HG02973 (cell line): ENCODE measurements around the gene SEC61B.
"Not testable (repeated sequence)": the region's sequence is repeated elsewhere in the genome, so short reads cannot be mapped to it uniquely, and the experiment has no call there.

Source experiments
- ATAC-seq: cut with Tn5 transposase; IDR thresholded peaks from one replicate; pipeline ENCODE4 v1.9.1; 2021; ENCODE audit warnings: moderate library complexity; ENCODE audit not compliant: unreplicated experiment

SEC61B gene

DNA sequence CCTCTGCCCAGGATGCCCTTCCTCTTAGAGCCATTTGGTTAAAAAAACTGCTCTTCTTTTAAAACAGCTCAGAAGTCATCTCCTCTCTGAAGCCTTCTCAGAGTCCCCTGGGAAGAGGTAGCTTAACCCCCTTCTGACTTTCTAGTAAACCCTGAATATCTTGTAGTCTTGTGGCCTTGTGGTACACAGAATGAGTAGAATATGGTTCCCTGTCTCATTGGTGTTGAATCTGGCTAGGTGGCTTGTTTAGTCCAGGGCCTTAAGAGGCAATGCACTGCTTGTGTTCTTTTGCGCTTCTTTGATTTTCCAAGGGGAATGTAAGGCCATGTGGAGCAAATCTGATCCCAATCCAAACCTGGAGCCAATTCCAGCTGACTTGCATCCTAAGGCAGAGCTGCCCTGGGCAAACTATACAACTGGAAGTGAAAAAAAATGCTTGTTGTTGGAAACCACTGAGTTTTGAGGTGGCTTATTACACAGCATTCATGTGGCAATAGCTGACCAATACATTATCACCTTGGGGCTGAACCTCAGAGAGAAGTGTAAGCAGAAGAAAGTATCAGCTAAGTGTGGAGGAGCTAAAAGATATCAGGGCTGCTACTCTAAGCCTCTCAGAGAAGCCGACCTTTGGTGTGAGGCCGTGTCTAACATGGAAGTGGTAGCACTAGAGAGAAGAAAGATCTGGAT lies 31.3 kb upstream of the SEC61B start:
- ATAC-seq: no peak

DNA sequence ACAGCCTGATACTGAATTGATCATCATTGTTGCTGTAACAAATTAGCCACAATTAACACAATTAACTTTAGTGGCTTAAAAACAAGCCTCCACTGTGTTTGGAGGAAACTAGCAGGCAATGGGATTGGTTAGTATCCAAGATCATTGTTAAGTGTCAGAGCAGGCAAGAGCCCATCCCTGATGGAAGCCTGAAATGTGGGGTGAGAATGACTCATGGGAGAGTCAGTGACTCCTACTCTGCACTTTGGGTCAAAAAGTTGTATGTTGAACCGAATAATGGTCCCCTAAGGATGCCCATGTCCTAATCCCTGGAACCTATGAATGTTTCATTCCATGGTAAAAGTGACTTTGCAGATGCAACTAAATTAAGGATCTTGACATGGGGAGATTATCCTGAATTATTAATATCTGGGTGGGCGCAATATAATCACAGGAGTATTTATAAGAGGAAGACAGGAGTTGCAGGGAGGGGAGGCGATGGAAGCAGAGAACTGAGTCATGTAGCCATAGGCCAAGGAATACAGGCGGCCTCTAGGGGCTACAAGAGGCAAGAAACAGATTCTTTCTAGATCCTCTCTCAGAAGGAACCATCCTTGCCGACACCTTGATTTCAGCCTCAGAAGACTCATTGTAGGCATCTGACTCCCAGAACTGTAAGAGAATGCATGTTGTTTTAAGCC lies 29.2 kb upstream of the SEC61B start:
- no peak for ATAC-seq

DNA sequence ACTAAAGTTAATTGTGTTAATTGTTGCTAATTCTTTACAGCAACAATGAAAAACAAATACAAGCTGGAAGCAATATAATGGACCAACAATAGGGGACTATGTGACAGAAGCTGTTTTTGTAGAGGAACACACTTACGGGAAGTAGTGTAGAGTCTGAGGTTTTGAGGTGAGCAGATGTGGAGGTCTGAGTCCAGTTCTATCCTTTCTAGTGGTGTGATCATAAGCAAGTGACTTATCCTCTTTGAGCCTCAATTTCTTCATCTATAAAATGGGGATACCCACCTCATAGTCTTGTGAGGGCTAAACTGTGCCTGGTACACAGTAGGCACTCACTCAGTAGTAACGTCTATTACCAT lies 28.6 kb upstream of the SEC61B start:
- ATAC-seq: no peak

DNA sequence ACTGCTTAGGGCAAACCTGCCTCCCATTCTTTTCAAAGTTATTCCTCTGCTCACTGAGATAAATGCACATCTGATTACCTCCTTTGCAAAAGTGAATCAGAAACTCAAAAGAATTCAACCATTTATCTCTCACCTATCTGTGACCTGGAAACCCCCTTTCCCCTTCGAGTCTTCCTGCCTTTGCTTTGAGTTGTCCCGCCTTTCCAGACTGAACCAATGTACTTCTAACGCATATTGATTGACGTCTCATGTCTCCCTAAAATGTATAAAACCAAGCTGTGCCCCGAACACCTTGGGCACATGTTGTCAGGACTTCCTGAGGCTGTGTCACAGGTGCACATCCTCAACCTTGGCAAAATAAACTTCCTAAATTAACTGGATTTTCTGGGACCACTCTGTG lies 25.6 kb upstream of the SEC61B start:
- ATAC-seq: not testable (repeated sequence)

DNA sequence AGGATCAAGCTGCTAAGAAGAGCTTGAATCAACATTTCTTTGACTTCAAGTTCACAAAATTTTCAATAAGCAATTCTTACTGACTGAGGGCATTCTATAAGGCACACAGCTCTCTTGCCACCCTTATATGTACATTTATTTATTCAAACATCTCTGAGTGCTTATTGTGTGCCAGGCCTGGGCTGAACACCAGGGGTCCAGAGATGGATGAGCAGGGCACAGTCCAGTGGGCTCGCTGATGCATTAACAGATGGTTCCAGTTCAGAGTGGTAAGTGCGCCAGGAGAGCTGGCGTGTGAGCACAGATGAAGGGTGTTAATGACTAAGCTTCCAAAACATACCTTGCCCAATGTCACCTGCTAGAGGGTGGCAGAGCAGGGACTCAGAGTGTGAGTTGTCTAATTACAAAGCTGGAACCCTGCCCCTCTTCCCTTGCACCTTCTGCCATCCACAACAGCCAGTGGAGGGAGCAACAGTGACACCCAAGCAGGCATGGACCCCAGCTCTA lies 24.9 kb upstream of the SEC61B start:
- no peak for ATAC-seq

DNA sequence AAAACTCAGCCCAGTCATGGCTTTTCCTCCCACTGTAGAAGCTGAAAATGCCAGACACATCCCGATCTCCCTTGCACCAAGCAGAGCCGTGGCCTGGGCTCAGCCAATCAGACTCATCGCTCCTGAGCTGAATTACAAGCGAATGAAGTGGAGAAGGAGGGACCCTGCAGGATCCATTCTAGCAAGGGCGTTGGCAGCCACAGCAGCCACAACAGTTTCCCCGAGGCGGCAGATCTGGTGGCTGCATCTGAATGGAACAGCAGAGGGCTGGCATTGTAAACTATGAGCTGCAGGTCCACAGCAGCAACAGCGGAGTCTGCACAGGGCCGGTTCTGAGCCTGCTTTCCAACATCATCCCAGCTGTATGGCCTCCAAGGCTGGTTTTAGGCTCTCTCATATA lies 24.1 kb upstream of the SEC61B start:
- ATAC-seq: no peak

DNA sequence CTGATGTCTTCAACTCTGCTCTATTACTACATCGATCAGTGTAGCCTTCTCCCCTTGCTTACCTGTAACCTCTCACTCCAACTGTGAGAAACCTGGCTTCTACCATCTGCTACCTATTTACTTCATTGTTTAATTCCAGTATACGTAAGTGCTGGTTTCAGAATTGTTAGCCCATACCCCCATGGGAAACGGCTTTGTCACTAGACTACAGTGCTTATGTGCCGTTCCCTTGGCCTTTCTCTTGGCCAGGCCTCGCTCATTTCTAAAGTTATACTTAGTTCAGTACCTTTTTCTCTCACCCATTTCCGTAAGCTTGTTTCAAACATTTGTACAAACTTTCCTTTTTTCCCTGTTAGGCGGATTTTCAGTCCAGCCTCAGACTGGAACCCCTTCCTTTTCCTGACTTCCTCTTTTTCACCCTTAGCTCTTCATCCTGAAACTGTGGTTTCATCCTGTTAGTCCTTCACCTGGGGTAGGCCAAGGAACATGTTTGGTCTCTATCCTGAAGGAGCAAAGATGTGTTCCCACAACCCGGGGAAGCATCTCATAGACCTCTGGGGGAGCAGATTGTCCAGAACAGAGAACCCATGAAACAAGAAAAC lies 22.0 kb upstream of the SEC61B start:
- ATAC-seq: peak; percentile 51

DNA sequence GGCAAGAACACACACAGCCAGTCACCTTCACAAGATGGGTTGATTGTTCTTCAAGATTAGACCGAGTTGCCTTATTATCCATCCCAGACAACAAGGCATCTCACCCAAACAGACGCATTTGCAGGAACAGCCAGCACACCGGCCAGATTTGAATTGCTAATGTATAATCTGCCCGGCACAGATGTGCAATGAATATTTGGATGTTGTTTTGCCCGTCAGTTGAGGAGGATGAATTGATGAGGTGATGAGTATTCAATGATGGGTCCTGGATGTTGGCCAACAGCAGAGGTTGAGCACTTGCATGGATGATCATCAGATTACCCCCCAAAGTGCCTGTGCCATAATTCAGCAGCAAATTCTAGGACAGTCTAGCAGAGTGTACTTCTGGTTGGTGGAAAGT lies 20.5 kb upstream of the SEC61B start:
- no peak for ATAC-seq

DNA sequence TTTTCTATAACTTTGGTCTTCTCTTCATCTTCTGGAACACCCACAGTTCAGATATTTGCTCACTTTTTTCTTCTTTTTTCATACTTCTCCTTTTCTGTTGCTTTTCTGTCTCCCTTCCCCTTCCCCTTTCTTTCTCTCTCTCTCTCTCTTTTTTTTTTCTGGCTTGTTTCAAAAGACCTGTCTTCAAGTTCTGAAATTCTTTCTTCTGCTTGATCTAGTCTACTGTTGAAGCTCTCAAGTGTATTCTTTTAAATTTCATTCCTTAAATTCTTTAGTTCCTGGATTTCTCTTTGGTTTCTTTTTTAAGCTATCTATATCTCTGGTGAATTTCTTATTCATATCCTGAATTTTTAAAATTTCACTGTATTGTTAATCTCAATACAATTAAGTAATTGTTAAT lies 11.5 kb upstream of the SEC61B start:
- ATAC-seq: no peak

DNA sequence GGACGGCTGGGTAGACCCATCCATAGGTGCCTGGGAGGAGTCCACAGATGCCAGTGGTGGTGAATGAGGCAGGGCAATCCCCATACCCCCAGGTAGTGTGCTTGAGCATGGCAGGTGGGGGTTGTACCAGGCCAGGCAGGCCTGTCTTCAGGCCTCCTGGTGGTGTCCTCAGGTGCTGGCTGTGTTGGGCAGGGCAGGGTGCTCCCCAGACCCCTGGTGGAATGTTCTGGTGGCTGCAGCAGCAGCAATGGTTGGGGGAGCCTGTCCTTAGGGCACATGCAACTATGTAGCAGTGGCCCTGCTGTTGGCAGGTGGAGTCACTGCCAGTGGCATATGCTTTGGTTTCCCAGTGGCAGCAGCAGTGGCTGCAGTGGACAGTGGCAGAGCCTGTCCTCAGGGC lies 10.3 kb upstream of the SEC61B start:
- no peak for ATAC-seq

DNA sequence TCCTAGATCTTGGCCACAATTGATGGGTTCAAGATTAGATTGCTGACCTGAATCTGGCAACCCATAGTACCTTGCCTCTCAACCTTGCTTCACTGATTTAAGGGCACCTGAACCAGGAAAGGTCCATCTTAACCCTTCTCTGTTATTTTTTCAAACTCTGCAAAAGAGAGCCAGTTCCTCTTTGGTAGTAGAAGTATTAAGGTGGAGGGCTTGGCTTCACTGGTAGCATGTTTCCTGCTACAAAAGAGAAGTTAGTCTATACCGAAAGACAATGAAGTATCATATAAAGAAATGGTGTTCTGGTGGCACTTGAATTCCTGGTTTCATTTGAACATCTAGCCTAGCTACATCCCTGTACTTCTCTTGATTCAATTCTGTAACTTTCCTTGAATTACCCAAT lies 8.9 kb upstream of the SEC61B start:
- ATAC-seq: no peak

DNA sequence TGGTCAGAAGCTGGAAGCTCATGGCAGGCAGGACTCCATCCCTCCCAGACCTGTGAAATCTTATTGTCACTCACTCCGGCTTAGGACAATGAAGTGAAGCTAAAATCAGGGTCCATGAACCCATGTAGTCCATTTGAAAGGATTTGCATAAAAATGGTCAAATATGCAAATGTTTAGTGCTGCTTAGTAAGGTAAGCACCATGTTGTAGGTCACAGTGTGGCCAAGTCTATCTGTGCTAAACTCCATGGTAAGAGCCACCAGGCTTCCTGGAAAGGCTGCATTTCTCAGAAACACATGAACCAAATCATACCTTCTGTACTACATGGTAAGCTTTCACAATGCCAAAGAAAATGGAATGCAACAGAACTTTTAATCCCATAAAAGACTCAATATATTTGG lies 6.0 kb upstream of the SEC61B start:
- no peak for ATAC-seq

DNA sequence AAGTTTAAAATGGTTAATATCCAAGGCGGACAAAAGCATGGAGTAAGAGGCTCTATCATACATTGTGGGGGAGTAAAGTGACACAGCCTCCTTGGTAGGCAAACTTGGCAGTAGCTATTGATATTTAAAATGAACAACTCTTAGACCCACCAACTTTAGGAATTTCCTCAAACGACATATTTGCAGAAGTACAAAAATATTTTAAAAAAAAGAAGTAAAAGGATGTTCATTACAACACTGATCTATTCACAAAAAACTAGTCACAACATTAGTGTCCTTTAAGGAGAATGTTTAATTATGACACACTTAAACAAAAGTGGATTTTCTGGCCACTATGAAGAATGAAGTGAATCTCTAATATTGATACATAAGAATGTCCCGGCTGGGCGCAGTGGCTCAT lies 2.1 kb upstream of the SEC61B start:
- ATAC-seq: no peak

DNA sequence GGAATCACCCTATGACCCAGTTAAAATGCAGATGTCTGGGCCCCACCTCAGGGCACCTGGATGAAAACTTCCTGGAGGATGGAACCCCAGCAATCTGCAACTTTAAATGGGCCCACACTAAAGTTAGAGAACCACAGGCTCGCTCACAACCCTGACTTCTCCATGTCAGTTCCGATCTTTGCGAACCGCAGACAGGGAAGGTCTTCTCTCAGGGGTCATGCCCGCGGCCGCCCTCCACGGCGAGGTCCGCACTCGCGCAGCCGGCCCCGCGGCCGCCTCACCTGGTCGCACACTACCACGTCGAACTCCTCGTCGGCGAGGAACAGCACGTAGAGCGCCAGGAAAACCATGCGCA lies 839 bp upstream of the SEC61B start:
- ATAC-seq: no peak

DNA sequence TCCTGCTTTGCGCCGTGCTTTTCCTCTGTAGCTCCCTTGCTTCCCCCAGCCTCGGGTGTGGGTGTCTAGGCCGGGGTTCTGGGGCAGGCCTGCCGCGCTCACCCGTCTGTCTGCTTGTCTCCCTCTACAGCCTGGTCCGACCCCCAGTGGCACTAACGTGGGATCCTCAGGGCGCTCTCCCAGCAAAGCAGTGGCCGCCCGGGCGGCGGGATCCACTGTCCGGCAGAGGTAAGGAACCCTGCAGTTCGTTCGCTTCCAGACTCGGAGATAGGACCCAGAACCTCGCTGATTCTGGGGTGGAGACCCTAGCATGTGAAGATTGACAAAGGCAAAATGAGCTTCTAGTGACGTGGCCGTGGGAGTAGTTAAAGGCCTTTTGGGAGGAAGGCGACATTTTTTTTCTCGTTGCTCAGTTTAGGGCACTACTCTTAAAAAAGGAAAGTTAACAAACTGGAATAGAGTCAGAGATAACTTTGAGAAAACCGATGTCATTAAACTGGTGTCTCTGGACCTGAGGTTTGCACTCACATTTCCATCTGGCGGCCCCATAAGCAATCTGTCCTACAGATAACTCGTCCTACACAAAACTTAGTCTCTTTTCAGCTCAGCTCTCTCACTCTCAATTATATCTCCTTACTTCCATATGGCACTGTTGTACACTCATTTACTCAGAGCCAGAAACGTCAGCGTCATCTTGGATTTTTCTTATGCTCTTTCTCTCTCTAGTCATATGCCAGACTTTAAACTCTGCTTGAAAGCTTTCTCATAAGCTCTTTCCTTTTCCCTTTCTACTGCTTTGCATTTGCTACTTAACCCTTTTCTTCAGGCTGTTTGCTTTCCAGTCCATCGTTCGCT lies 561 bp downstream of the SEC61B start:
- no peak for ATAC-seq

DNA sequence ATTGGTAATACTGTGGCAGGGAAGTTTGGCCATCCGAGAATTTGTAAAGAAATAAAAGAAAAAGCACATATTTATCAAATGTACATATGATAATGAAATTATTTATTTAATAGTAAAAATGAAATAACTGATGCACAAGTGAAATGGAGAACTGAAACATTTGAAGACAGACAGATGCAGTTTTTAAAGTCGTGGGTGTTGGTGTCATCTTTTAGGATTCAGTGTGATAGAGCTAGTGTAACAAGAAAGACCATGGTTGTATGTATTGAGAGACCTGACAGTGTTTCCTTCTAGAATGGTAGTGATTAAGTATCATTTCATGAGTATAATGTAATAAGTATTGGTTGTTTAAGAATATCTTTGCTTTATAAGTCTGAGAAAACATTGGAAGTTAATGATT lies 2.4 kb downstream of the SEC61B start:
- ATAC-seq: no peak

DNA sequence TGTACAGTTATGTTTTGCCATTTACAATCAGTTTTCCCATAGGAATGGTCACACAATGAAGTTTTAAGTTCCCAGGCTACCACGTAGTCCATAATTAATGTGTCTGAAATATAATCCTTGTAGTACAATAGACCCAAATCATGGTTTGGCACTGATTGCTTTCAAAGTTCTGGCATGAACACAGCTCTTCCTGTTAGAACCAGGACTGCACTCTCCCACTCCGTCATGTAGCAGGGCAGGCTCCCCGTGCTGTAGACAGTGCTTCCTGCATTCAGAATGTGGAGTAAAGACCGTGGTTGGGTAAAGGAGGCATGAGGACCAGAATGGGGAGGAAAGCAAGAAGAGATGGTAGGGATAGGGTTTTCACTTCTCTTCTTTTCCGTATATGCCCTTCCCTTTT lies 4.0 kb downstream of the SEC61B start:
- ATAC-seq: no peak

DNA sequence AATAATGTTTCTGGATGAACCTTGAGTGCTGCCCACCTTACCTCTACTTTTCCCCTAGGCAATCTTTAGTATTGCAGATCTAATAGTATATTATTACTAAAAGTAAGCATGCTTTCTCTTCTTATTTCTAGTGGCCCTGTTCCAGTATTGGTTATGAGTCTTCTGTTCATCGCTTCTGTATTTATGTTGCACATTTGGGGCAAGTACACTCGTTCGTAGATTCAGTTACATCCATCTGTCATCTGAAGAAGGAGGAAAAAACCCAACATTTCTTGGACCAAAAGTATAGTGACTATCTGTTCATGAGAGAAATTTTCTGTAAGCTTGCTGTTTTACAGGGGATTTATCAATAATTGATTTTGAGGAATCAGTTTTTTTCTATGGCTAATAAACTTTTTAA lies 8.1 kb downstream of the SEC61B start:
- no peak for ATAC-seq

DNA sequence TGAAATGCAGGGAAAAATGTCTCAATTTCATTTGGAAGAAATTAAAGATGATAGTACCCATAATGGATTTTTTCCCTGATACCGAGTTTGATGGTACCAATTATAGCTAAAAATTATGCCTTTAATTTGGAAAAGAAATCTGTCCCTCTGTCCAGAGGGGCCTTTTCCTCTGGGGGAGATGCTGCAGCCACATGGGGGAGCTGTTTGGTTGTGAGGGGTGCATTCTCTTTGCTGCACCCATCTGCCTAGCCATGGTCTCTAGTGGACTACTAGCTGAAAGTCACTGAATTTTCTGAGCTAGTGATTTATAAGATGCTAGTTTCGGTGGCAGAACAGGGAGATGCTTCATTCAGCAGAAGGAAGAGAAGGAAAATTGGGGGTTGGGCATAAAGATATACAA lies 9.6 kb downstream of the SEC61B start:
- ATAC-seq: no peak

DNA sequence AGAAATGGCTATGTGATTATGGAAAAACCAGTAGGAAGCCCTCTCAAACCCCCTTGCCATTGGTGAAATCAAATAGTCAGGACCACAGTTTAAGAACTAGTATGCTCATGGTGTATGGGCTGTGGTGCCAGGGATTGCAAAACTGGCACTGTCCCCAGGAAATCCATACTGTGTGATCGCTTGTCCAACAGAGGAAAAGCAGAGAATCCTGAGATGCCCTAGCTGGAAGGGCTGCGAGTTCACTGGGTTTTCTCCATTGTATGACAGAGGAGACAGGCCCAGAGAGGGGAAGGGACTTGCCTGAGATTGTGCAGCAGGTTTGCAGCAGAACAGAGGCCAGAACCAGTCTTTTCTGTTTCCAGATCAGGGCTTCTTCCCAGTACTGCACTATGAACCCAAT lies 12.5 kb downstream of the SEC61B start:
- no peak for ATAC-seq

DNA sequence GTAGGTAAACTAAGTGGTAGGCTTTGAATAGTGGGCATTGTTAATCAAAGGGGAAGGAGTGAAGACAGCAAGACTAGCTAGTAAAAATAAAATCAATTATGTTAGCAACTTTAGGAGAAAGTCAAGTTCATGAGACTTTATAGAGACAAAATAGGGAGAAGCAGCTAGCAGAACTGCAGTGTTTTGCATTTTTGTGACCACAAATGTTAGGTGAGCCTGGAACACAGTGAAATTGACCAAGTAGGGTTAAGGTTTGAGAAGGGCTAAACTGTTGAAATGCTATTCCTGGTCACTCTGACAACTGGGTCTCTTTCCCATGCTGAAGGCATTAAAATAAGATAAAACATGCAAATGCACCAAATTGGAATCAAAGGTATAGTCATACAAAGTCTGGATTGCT lies 13.0 kb downstream of the SEC61B start:
- no peak for ATAC-seq
